Measurements from ENCODE around the gene TMTC2. TPM values are rescaled to one million over a fixed set of nuclear protein-coding genes. Genes with fewer than 3 reads are reported as not detected.
A peak's percentile ranks its signal among the peaks of the same experiment; 100 is the strongest.

Gene TMTC2
- polyA plus RNA-seq, 1 donor from 2014 or later: 20.6 TPM

- Histone ChIP-seq H3K9ac (ENCODE audit: low read length) (no peak overlapping the region), H3K9me2 (ENCODE audit: insufficient read depth, low read length) (no peaks in the 10 kb centered on the region), H3K79me2 (replicated peaks; ENCODE audit: insufficient read depth, low read length) (peaks cover 3% of the 10 kb centered on the region), H3K4me3 (ENCODE audit: low read length) (no peak overlapping the region), H2AFZ (ENCODE audit: low read depth, low read length) (no peak overlapping the region), H4K20me1 (ENCODE audit: insufficient read depth) (no peaks in the 10 kb centered on the region), H3K9me3 (ENCODE audit: low read length) (no peaks in the 10 kb centered on the region), H3K27ac (ENCODE audit: low read length) (no peak overlapping the region), H3K4me2 (ENCODE audit: low read length) (no peak overlapping the region), H3F3A (ENCODE audit: insufficient read depth, low read length, poor library complexity, severe bottlenecking) (no peaks in the 10 kb centered on the region), H3K36me3 (ENCODE audit: insufficient read depth, low read length) (no peaks in the 10 kb centered on the region), H3K27me3 (ENCODE audit: insufficient read depth, low read depth, low read length) (no peaks in the 10 kb centered on the region)
- peak; percentile 12 for TF ChIP-seq EP300 (conservative IDR thresholded peaks at IDR 0.05; ENCODE audit: poor library complexity, severe bottlenecking)
- no peak for TF ChIP-seq REST (IDR thresholded peaks at IDR 0.05; ENCODE audit: borderline replicate concordance)
- no peak for TF ChIP-seq MXI1 (conservative IDR thresholded peaks at IDR 0.05; ENCODE audit: poor library complexity, severe bottlenecking)
- peak; percentile 28 for TF ChIP-seq POLR2AphosphoS5 (IDR thresholded peaks at IDR 0.05)
- TF ChIP-seq RAD21 (conservative IDR thresholded peaks at IDR 0.05): no peak
These were observed 58.5 kb downstream of the TMTC2 start for GRCh38 chr12:82745063-82745674.

GRCh38 chr12:82745807-82746206 lies 59.1 kb downstream of the TMTC2 start:
- peaks cover 3% of the 10 kb centered on the region for H3K79me2 ChIP-seq (replicated peaks; ENCODE audit: insufficient read depth, low read length)
- H3K36me3 ChIP-seq (ENCODE audit: insufficient read depth, low read length): no peaks in the 10 kb centered on the region
- H3K27me3 ChIP-seq (ENCODE audit: insufficient read depth, low read depth, low read length): no peaks in the 10 kb centered on the region
- no peak overlapping the region for H2AFZ ChIP-seq (ENCODE audit: low read depth, low read length)
- H3F3A ChIP-seq (ENCODE audit: insufficient read depth, low read length, poor library complexity, severe bottlenecking): no peaks in the 10 kb centered on the region
- no peak overlapping the region for H3K4me3 ChIP-seq (ENCODE audit: low read length)
- TF ChIP-seq SMC3 (conservative IDR thresholded peaks at IDR 0.05; ENCODE audit: poor library complexity) (no peak), RAD21 (conservative IDR thresholded peaks at IDR 0.05) (no peak), CTCF (IDR thresholded peaks at IDR 0.05; ENCODE audit: poor library complexity, severe bottlenecking) (no peak), MXI1 (conservative IDR thresholded peaks at IDR 0.05; ENCODE audit: poor library complexity, severe bottlenecking) (no peak), EP300 (conservative IDR thresholded peaks at IDR 0.05; ENCODE audit: poor library complexity, severe bottlenecking) (no peak), EZH2 (IDR thresholded peaks at IDR 0.05; ENCODE audit: borderline replicate concordance, insufficient read depth, low read length, poor library complexity, severe bottlenecking) (no peak), TAF1 (IDR thresholded peaks at IDR 0.05; ENCODE audit: low read depth) (no peak), REST (IDR thresholded peaks at IDR 0.05; ENCODE audit: borderline replicate concordance) (no peak), POLR2AphosphoS5 (IDR thresholded peaks at IDR 0.05) (no peak)
- H3K27ac ChIP-seq (ENCODE audit: low read length): no peak overlapping the region
- no peak overlapping the region for H3K4me2 ChIP-seq (ENCODE audit: low read length)
- no peaks in the 10 kb centered on the region for H3K9me2 ChIP-seq (ENCODE audit: insufficient read depth, low read length)
- H3K9me3 ChIP-seq (ENCODE audit: low read length): no peaks in the 10 kb centered on the region
- no peaks in the 10 kb centered on the region for H4K20me1 ChIP-seq (ENCODE audit: insufficient read depth)
- H3K9ac ChIP-seq (ENCODE audit: low read length): no peak overlapping the region
